Prostate gland (tissue), 2 donors: ENCODE measurements around the gene GLTP. TPM values are rescaled to one million over a fixed set of nuclear protein-coding genes. Genes with fewer than 3 reads are reported as not detected.
A peak's percentile ranks its signal among the peaks of the same experiment; 100 is the strongest.

Experiments used
- DNase-seq: peaks from one replicate; pipeline ENCODE4 v3.0.0-alpha.2; 2019; ENCODE audit warnings: low spot score
- H3K27ac ChIP-seq, 2 donors: fragments of 200-600 bp; sonication (generic); 2 replicates each; pipeline ENCODE4 v1.5.1; 2017 to 2019
- H3K27me3 ChIP-seq: fragments of 200-600 bp; sonication (generic); replicated peaks from 2 replicates; pipeline ENCODE4 v1.5.1; 2019; ENCODE audit not compliant: insufficient read depth
- H3K36me3 ChIP-seq, 2 donors: fragments of 200-600 bp; sonication (generic); 1 replicate in 1 of 2; 2 replicates in 1 of 2; pipeline versions ENCODE4 v1.5.1 to v1.8.1; 2017 to 2019
- H3K4me1 ChIP-seq: fragments of 200-600 bp; sonication (generic); replicated peaks from 2 replicates; pipeline ENCODE4 v1.5.1; 2019
- H3K4me3 ChIP-seq, 2 donors: fragments of 200-600 bp; sonication (generic); 2 replicates each; pipeline ENCODE4 v1.5.1; 2017 to 2019
- H3K9me3 ChIP-seq: fragments of 200-600 bp; sonication (generic); 2 replicates; pipeline ENCODE4 v1.5.1; 2017
- CTCF ChIP-seq, 4 experiments: fragments of 200-600 bp in 2 of 4; fragments of 450-650 bp in 2 of 4; sonication (generic) in 2 of 4; IDR thresholded peaks; 1 replicate in 3 of 4; 2 replicates in 1 of 4; pipeline ENCODE4 v1.5.1; 2016 to 2019; ENCODE audit warnings: antibody characterized with exemption in 4 of 4, mild to moderate bottlenecking in 2 of 4, moderate library complexity in 2 of 4
- POLR2A ChIP-seq: fragments of 450-650 bp; IDR thresholded peaks from one replicate; pipeline ENCODE4 v1.6.1; 2016; ENCODE audit warnings: antibody characterized with exemption, mild to moderate bottlenecking
- POLR2AphosphoS5 ChIP-seq: sonication (generic); formaldehyde crosslinking; IDR thresholded peaks from one replicate; pipeline ENCODE4 v1.6.1; 2017; ENCODE audit warnings: antibody characterized with exemption
- WGBS: methylation state at CpG from one replicate; pipeline ENCODE4 v1.1.5; 2018; 5-methylcytosine and 5-hydroxymethylcytosine counted together
- intact Hi-C: fragments of 100-400 bp; cut with DNase I; formaldehyde crosslinking; loops from one replicate; pipeline ENCODE4 v1.14.2; 2022
- total RNA-seq, 2 donors: library from RNA; depleted of rRNA; stranded (reverse); fragments of >200 nt; gene quantifications; one replicate each; pipeline ENCODE4 v1.1.0, GENCODE V29; 2016

The GLTP gene
- total RNA-seq, 2 donors from 2014 or later = 67.2 to 87.1 TPM

GRCh38 chr12:109835827-109836226 lies 44.5 kb downstream of the GLTP start:
- 94% methylated on average over 4 of the region's 4 CpGs for WGBS
- no peaks in the 10 kb centered on the region for H3K4me1 ChIP-seq
- H3K36me3 ChIP-seq = no peaks in the 10 kb centered on the region
- no peaks in the 10 kb centered on the region for H3K27me3 ChIP-seq
- no peak overlapping the region for H3K4me3 ChIP-seq
- intact Hi-C loops = no loop called here
- DNase-seq = no peak
- no peak overlapping the region for H3K27ac ChIP-seq
- TF ChIP-seq CTCF (IDR thresholded peaks at IDR 0.05) (no peak), POLR2AphosphoS5 (no peak), POLR2A (no peak)
- no peaks in the 10 kb centered on the region for H3K9me3 ChIP-seq

GRCh38 chr12:109833307-109834189 lies 46.8 kb downstream of the GLTP start, which contains the start of gene TRPV4:
TSS of gene TRPV4 (minus strand) at chr12:109833398. CDS start at chr12:109814796, 18,602 bp downstream.
- WGBS = 36% methylated on average over 29 of the region's 67 CpGs
- intact Hi-C loops = no loop called here
- Histone ChIP-seq H3K4me1 (peaks cover 3% of the 10 kb centered on the region), H3K27ac (peak within 1 kb of the TSS in 1 of 2 donors; percentile 43), H3K4me3 (peak within 1 kb of the TSS; percentile 37 to 59), H3K9me3 (no peaks in the 10 kb centered on the region), H3K36me3 (no peaks in the 10 kb centered on the region), H3K27me3 (no peaks in the 10 kb centered on the region)
- no peak for DNase-seq
- TF ChIP-seq CTCF (IDR thresholded peaks at IDR 0.05) (no peak), POLR2A (peak; percentile 39)

DNA sequence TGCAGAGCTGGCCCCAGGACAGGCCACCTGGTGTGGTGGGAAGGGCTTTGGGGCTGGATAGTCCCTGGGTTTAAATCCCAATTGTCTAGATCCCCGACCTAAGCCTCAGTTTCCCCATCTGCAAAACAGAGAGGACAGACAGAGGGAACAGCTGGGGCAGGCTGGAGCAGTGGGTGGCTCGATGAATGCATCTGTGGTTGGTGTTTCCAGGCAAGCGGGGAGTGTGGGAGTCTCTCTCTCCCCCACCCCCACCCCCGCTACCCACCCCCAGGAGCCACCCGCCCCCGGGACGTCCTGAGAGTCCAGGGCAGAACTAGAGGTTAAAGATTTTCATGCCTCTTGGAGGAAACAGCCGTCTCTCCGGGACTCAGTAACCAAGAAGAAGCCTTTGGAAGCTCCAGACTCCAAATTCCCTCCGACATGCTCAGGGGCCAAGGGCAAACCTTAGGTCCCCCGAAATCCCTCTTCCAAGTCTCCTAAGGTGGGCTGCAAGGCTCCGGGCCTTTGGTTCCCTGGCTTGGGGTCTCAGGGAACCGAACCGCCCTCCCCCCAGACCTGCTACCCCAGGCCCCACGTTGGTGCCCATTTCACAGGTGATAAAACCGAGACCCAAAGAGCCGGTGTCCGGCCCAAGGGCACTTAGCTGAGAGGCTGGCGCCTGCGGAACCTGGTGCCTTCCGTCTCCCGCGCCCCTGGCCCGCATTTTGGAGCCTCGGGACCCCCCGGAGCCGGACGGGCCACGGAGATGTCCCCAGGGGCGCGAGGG lies 47.6 kb downstream of the GLTP start:
- peak overlapping the region; percentile 37 to 59 for H3K4me3 ChIP-seq
- H3K27me3 ChIP-seq = no peaks in the 10 kb centered on the region
- no peaks in the 10 kb centered on the region for H3K36me3 ChIP-seq
- H3K9me3 ChIP-seq = no peaks in the 10 kb centered on the region
- peaks cover 3% of the 10 kb centered on the region for H3K4me1 ChIP-seq
- 16% methylated on average over 13 of the region's 31 CpGs for WGBS
- peak overlapping the region in 1 of 2 donors; percentile 43 for H3K27ac ChIP-seq
- DNase-seq = no peak
- TF ChIP-seq POLR2AphosphoS5 = no peak
- no peak for TF ChIP-seq POLR2A
- no peak for TF ChIP-seq CTCF (IDR thresholded peaks at IDR 0.05)
- intact Hi-C loops = no loop called here

DNA sequence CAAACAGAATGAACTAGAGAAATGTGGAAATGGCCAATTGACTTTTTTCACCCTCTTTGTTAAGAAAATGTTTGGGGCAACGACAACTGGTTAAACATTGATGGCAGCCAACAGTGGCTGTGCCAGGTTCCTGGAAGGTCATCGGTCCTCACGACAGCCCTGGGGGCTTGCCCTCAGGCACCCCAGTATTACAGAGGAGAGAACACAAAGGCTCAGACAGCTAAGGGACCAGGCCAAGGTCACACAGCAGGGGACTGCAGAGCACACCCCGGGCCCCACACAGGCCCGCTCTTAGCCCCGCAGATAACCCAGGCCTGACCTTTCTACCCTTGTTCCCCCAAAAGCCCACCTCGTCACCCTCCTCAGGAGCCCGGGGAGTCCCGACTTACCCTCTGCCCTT lies 48.4 kb downstream of the GLTP start:
- intact Hi-C loops = no loop called here
- Histone ChIP-seq H3K36me3 (no peaks in the 10 kb centered on the region), H3K4me3 (no peak overlapping the region), H3K27me3 (no peaks in the 10 kb centered on the region), H3K9me3 (no peaks in the 10 kb centered on the region), H3K4me1 (peaks cover 3% of the 10 kb centered on the region), H3K27ac (no peak overlapping the region)
- TF ChIP-seq POLR2AphosphoS5 = no peak
- no peak for TF ChIP-seq POLR2A
- TF ChIP-seq CTCF (IDR thresholded peaks at IDR 0.05) = no peak
- WGBS = 78% methylated on average over 9 of the region's 9 CpGs
- no peak for DNase-seq
